HepG2 (cell line): Measurements from ENCODE around the gene ABHD1. TPM values are rescaled to one million over a fixed set of nuclear protein-coding genes. Genes with fewer than 3 reads are reported as not detected.

ENCODE experiments used
- ATM ChIP-seq: fragments of 450-650 bp; IDR thresholded peaks from 2 replicates; pipeline ENCODE4 v1.7.1; 2017; ENCODE audit warnings: mild to moderate bottlenecking, borderline replicate concordance
- DMAP1 ChIP-seq: IDR thresholded peaks from 2 replicates; pipeline ENCODE4 v1.6.1; 2016
- GTF3A ChIP-seq: sonication (generic); formaldehyde crosslinking; conservative IDR thresholded peaks from 2 replicates; pipeline ENCODE4 v1.4.0; 2020; ENCODE audit warnings: mild to moderate bottlenecking, missing genetic modification reagents
- KLF13 ChIP-seq: sonication (generic); formaldehyde crosslinking; IDR thresholded peaks from 2 replicates; pipeline ENCODE4 v1.4.0; 2020; ENCODE audit warnings: mild to moderate bottlenecking, missing genetic modification reagents
- SOX5 ChIP-seq: IDR thresholded peaks from 2 replicates; pipeline ENCODE4 v1.6.1; 2016; ENCODE audit warnings: borderline replicate concordance
- TAF1 ChIP-seq: sonication (generic); formaldehyde crosslinking; IDR thresholded peaks from 2 replicates; pipeline ENCODE4 v1.4.0; 2020; ENCODE audit warnings: missing genetic modification reagents
- TBX2 ChIP-seq: sonication (generic); formaldehyde crosslinking; IDR thresholded peaks from 2 replicates; pipeline ENCODE4 v1.5.0; 2020; ENCODE audit warnings: missing genetic modification reagents, mild to moderate bottlenecking, borderline replicate concordance
- ZNF839 ChIP-seq: sonication (generic); formaldehyde crosslinking; IDR thresholded peaks from 2 replicates; pipeline ENCODE4 v1.4.0; 2020; ENCODE audit warnings: missing genetic modification reagents, mild to moderate bottlenecking, borderline replicate concordance
- ZSCAN25 ChIP-seq: sonication (generic); formaldehyde crosslinking; IDR thresholded peaks from 2 replicates; pipeline ENCODE4 v1.8.0; 2022; ENCODE audit warnings: mild to moderate bottlenecking, missing genetic modification reagents
- polyA plus RNA-seq, 8 experiments: library from polyadenylated mRNA; depleted of rRNA in 3 of 8; stranded (reverse) in 7 of 8; unstranded in 1 of 8; fragments of >200 nt; fragmentation: Illumina TruSeq in 4 of 8; extraction: Trizol in 4 of 8; gene quantifications; 2 replicates each; pipeline versions ENCODE4 v1.2.1 to v1.2.3, GENCODE V29; 2011 to 2016; ENCODE audit warnings: low read depth in 4 of 8, missing spikeins in 1 of 8, mixed read lengths in 1 of 8; ENCODE audit not compliant: insufficient read depth in 1 of 8
- total RNA-seq, 5 experiments: library from RNA; depleted of rRNA; stranded (reverse); fragments of >200 nt; fragmentation: Illumina TruSeq; extraction: Trizol; gene quantifications; 2 replicates each; pipeline ENCODE4 v1.2.3, GENCODE V29; 2016; ENCODE audit warnings: low read depth in 1 of 5
- TF ChIP-seq, protein P1 (sequence below): sonication (generic); formaldehyde crosslinking; conservative IDR thresholded peaks from 2 replicates; pipeline ENCODE4 v1.4.0; 2020; ENCODE audit warnings: missing genetic modification reagents
- TF ChIP-seq, protein P2 (sequence below): sonication (generic); formaldehyde crosslinking; IDR thresholded peaks from 2 replicates; pipeline ENCODE4 v1.4.0; 2020; ENCODE audit warnings: low read depth, mild to moderate bottlenecking, missing genetic modification reagents
- TF ChIP-seq, protein P3 (sequence below): IDR thresholded peaks from 2 replicates; pipeline ENCODE4 v1.6.1; 2016; ENCODE audit warnings: low read depth, control low read depth
- TF ChIP-seq, protein P4 (sequence below): sonication (generic); formaldehyde crosslinking; IDR thresholded peaks from 2 replicates; pipeline ENCODE4 v1.8.0; 2022; ENCODE audit warnings: mild to moderate bottlenecking, missing genetic modification reagents; ENCODE audit not compliant: insufficient replicate concordance
- TF ChIP-seq, protein P5 (sequence below): sonication (generic); formaldehyde crosslinking; IDR thresholded peaks from 2 replicates; pipeline ENCODE4 v1.4.0; 2020; ENCODE audit warnings: mild to moderate bottlenecking, low read depth, missing genetic modification reagents
- TF ChIP-seq, protein P6 (sequence below): sonication (generic); formaldehyde crosslinking; IDR thresholded peaks from 2 replicates; pipeline ENCODE4 v1.8.1; 2023; ENCODE audit warnings: mild to moderate bottlenecking, missing genetic modification reagents
- TF ChIP-seq, protein P7 (sequence below): IDR thresholded peaks from 2 replicates; pipeline ENCODE4 v1.6.1; 2012; ENCODE audit warnings: inconsistent platforms
- TF ChIP-seq, protein P8 (sequence below): sonication (generic); formaldehyde crosslinking; IDR thresholded peaks from 2 replicates; pipeline ENCODE4 v1.9.0; 2021; ENCODE audit warnings: missing genetic modification reagents, borderline replicate concordance

The ABHD1 gene
- total and polyA plus RNA-seq, 2 of the 13 experiments (the other 11 are each of a cell fraction or from before 2014, with no cell fraction given), result 0.04 to 0.81 TPM

DNA sequence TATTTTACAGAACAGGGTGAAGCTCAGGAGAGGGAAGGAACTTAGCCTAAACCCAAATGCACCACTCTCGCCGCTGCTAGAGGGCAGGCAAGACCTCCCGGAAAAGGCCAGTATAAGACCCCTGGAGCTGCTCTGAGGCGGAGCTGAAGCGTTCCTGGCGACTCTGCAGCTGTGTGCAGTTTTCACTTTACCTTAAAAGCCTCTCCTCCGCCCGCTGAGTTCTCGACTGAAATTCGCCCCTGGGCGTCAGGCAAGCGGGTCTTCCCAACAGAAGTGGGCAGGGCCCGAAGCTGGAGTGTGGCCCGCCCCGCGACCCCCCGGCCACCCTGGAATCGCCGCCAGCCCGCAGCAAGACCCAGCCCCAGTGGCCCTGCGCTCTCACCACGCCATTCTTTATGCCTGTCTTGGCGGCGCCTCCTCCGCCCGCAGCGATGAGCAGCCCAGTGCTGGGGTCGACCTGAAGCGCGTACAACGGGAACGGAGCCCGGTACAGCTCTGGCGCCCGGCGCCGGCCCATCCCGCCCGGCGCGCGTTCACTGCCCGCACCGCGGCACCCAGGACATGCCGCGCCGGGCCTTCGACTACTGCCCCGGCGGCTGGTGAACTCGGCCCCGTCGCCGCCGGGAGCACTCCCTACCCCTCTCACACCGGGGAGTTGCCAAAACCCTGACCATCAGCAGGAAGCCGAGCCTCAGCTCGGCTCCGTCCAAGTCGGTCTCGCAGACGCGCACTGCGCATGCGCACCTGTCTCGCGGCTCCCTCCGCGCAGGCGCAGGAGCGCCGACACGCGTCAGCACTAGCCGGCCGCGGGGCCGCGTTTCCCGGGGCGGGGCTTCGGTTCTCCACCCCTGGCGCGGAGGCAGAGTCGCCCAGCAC, 10.5 kb downstream of the ABHD1 start, which contains the start of gene PREB (continued):
- TF ChIP-seq, protein P1, sequence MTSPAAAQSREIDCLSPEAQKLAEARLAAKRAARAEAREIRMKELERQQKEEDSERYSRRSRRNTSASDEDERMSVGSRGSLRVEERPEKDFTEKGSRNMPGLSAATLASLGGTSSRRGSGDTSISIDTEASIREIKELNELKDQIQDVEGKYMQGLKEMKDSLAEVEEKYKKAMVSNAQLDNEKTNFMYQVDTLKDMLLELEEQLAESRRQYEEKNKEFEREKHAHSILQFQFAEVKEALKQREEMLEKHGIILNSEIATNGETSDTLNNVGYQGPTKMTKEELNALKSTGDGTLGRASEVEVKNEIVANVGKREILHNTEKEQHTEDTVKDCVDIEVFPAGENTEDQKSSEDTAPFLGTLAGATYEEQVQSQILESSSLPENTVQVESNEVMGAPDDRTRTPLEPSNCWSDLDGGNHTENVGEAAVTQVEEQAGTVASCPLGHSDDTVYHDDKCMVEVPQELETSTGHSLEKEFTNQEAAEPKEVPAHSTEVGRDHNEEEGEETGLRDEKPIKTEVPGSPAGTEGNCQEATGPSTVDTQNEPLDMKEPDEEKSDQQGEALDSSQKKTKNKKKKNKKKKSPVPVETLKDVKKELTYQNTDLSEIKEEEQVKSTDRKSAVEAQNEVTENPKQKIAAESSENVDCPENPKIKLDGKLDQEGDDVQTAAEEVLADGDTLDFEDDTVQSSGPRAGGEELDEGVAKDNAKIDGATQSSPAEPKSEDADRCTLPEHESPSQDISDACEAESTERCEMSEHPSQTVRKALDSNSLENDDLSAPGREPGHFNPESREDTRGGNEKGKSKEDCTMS (CRISPR knock-in tag), result no peak
- TF ChIP-seq SOX5 (no peak; the same call in 1 of the 2 replicates), ZNF839 (CRISPR knock-in tag) (no peak), TAF1 (CRISPR knock-in tag) (peak; percentile 84), ZSCAN25 (CRISPR knock-in tag) (peak; percentile 23; the same call in 1 of the 2 replicates), TBX2 (CRISPR knock-in tag) (0 out of 2 replicates have a peak, but pooled peaks have one; percentile 36), KLF13 (CRISPR knock-in tag) (no peak), DMAP1 (CRISPR knock-in tag) (peak; percentile 61; the same call in 1 of the 2 replicates), GTF3A (CRISPR knock-in tag) (no peak), ATM (no peak)
- TF ChIP-seq, protein P2, sequence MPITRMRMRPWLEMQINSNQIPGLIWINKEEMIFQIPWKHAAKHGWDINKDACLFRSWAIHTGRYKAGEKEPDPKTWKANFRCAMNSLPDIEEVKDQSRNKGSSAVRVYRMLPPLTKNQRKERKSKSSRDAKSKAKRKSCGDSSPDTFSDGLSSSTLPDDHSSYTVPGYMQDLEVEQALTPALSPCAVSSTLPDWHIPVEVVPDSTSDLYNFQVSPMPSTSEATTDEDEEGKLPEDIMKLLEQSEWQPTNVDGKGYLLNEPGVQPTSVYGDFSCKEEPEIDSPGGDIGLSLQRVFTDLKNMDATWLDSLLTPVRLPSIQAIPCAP (CRISPR knock-in tag), result no peak
- TF ChIP-seq, protein P3, sequence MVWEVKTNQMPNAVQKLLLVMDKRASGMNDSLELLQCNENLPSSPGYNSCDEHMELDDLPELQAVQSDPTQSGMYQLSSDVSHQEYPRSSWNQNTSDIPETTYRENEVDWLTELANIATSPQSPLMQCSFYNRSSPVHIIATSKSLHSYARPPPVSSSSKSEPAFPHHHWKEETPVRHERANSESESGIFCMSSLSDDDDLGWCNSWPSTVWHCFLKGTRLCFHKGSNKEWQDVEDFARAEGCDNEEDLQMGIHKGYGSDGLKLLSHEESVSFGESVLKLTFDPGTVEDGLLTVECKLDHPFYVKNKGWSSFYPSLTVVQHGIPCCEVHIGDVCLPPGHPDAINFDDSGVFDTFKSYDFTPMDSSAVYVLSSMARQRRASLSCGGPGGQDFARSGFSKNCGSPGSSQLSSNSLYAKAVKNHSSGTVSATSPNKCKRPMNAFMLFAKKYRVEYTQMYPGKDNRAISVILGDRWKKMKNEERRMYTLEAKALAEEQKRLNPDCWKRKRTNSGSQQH, result 0 out of 2 replicates have a peak, but pooled peaks have one; percentile 57
- TF ChIP-seq, protein P4, sequence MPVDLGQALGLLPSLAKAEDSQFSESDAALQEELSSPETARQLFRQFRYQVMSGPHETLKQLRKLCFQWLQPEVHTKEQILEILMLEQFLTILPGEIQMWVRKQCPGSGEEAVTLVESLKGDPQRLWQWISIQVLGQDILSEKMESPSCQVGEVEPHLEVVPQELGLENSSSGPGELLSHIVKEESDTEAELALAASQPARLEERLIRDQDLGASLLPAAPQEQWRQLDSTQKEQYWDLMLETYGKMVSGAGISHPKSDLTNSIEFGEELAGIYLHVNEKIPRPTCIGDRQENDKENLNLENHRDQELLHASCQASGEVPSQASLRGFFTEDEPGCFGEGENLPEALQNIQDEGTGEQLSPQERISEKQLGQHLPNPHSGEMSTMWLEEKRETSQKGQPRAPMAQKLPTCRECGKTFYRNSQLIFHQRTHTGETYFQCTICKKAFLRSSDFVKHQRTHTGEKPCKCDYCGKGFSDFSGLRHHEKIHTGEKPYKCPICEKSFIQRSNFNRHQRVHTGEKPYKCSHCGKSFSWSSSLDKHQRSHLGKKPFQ (CRISPR knock-in tag), result peak; percentile 33
- TF ChIP-seq, protein P5, sequence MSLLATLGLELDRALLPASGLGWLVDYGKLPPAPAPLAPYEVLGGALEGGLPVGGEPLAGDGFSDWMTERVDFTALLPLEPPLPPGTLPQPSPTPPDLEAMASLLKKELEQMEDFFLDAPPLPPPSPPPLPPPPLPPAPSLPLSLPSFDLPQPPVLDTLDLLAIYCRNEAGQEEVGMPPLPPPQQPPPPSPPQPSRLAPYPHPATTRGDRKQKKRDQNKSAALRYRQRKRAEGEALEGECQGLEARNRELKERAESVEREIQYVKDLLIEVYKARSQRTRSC, result peak; percentile 43; the same call in 1 of the 2 replicates
- TF ChIP-seq, protein P6, sequence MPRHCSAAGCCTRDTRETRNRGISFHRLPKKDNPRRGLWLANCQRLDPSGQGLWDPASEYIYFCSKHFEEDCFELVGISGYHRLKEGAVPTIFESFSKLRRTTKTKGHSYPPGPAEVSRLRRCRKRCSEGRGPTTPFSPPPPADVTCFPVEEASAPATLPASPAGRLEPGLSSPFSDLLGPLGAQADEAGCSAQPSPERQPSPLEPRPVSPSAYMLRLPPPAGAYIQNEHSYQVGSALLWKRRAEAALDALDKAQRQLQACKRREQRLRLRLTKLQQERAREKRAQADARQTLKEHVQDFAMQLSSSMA (CRISPR knock-in tag), result no peak
- TF ChIP-seq, protein P7, sequence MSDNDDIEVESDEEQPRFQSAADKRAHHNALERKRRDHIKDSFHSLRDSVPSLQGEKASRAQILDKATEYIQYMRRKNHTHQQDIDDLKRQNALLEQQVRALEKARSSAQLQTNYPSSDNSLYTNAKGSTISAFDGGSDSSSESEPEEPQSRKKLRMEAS, result peak; percentile 69
- TF ChIP-seq, protein P8, sequence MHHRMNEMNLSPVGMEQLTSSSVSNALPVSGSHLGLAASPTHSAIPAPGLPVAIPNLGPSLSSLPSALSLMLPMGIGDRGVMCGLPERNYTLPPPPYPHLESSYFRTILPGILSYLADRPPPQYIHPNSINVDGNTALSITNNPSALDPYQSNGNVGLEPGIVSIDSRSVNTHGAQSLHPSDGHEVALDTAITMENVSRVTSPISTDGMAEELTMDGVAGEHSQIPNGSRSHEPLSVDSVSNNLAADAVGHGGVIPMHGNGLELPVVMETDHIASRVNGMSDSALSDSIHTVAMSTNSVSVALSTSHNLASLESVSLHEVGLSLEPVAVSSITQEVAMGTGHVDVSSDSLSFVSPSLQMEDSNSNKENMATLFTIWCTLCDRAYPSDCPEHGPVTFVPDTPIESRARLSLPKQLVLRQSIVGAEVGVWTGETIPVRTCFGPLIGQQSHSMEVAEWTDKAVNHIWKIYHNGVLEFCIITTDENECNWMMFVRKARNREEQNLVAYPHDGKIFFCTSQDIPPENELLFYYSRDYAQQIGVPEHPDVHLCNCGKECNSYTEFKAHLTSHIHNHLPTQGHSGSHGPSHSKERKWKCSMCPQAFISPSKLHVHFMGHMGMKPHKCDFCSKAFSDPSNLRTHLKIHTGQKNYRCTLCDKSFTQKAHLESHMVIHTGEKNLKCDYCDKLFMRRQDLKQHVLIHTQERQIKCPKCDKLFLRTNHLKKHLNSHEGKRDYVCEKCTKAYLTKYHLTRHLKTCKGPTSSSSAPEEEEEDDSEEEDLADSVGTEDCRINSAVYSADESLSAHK, result no peak
